A673 (cell line): ENCODE measurements around the gene CCDC63.

Experiments
- EZH2 ChIP-seq: fragments of 200-600 bp; sonication (generic); IDR thresholded peaks from 2 replicates; pipeline ENCODE4 v1.6.1; 2017; ENCODE audit warnings: borderline replicate concordance, low read depth, mild to moderate bottlenecking, mixed read lengths, antibody characterized with exemption, low read length; ENCODE audit not compliant: poor library complexity, severe bottlenecking
- TF ChIP-seq, protein P1 (sequence below): fragments of 300-800, 200-600 bp; sonication (generic); conservative IDR thresholded peaks from 2 replicates; pipeline ENCODE4 v1.5.1; 2017; ENCODE audit warnings: low read depth, mild to moderate bottlenecking, antibody characterized with exemption, low read length, moderate library complexity, mixed read lengths

DNA sequence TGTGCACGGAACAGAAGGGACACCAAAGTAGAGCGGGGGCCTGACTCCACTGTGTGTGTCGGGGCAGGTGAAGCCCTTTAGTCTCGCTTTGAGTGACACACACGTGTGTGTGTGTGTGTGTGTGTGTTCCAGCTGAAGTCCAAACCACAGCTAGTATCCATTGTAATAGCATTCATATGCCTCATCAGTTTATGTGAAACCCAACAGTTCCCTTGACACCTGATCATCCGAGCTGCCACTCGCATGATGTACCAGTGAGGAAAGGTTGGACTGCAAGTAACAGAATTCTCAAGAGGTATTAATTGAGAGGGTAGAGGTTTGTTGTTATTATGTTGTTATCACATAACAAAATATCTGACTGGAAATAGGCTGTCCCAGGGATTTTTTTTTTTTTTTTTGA, 16.4 kb downstream of the CCDC63 start:
- TF ChIP-seq, protein P1, sequence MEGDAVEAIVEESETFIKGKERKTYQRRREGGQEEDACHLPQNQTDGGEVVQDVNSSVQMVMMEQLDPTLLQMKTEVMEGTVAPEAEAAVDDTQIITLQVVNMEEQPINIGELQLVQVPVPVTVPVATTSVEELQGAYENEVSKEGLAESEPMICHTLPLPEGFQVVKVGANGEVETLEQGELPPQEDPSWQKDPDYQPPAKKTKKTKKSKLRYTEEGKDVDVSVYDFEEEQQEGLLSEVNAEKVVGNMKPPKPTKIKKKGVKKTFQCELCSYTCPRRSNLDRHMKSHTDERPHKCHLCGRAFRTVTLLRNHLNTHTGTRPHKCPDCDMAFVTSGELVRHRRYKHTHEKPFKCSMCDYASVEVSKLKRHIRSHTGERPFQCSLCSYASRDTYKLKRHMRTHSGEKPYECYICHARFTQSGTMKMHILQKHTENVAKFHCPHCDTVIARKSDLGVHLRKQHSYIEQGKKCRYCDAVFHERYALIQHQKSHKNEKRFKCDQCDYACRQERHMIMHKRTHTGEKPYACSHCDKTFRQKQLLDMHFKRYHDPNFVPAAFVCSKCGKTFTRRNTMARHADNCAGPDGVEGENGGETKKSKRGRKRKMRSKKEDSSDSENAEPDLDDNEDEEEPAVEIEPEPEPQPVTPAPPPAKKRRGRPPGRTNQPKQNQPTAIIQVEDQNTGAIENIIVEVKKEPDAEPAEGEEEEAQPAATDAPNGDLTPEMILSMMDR = no peak
- no peak for TF ChIP-seq EZH2
